ENCODE measurements around the gene HS3ST6.

GRCh38 chr16:1964506-1965395 is 46.5 kb upstream of the HS3ST6 start, which contains the start of gene RPS2:
- TF ChIP-seq CTCF (IDR thresholded peaks at IDR 0.05) (0 out of 2 replicates have a peak, but pooled peaks have one; percentile 5), EZH2phosphoT487 (IDR thresholded peaks at IDR 0.05; ENCODE audit: borderline replicate concordance, low read depth) (no peak), RFX5 (IDR thresholded peaks at IDR 0.05; ENCODE audit: low read length) (no peak), SIN3A (IDR thresholded peaks at IDR 0.05; ENCODE audit: borderline replicate concordance, low read depth, low read length) (peak; percentile 98; the same call in 1 of the 2 replicates)

Data from SK-N-SH (cell line).